Psoas muscle (tissue), 8 donors: Measurements from ENCODE around the gene SYTL2. TPM values are rescaled to one million over a fixed set of nuclear protein-coding genes. Genes with fewer than 3 reads are reported as not detected.

Experiments
- ATAC-seq, 4 donors: fragments of 200-7000 bp; cut with Tn5 transposase; one replicate each; pipeline ENCODE4 v1.9.1; 2020; ENCODE audit warnings: moderate library complexity in 3 of 4, mild to moderate bottlenecking in 2 of 4
- DNase-seq, 2 donors: peaks; one replicate each; pipeline ENCODE4 v3.0.0-alpha.2; 2020
- H3K27ac ChIP-seq: fragments of 200-600 bp; one replicate; pipeline ENCODE4 v1.8.0; 2022
- H3K27me3 ChIP-seq, 3 donors: fragments of 200-600 bp in 1 of 3; one replicate each; pipeline versions ENCODE4 v1.6.1 to v1.8.0; 2013 to 2022; ENCODE audit warnings: low read length in 2 of 3, mild to moderate bottlenecking in 2 of 3, moderate library complexity in 1 of 3; ENCODE audit not compliant: insufficient read depth in 3 of 3
- H3K36me3 ChIP-seq, 2 donors: fragments of 200-600 bp in 1 of 2; one replicate each; pipeline versions ENCODE4 v1.6.1 to v1.8.0; 2013 to 2022; ENCODE audit warnings: low read depth in 1 of 2, mild to moderate bottlenecking in 1 of 2, moderate library complexity in 1 of 2; ENCODE audit not compliant: insufficient read depth in 1 of 2
- H3K4me1 ChIP-seq: fragments of 200-600 bp; one replicate; pipeline ENCODE4 v1.8.0; 2022
- H3K4me3 ChIP-seq: fragments of 200-600 bp; one replicate; pipeline ENCODE4 v1.8.0; 2022; ENCODE audit warnings: mild to moderate bottlenecking
- H3K9me3 ChIP-seq: fragments of 200-600 bp; one replicate; pipeline ENCODE4 v1.8.0; 2022
- CTCF ChIP-seq: fragments of 200-600 bp; IDR thresholded peaks from one replicate; pipeline ENCODE4 v1.8.0; 2022; ENCODE audit warnings: antibody characterized with exemption
- WGBS, 3 donors: extraction: QIAGEN DNeasy Blood & Tissue Kit; methylation state at CpG; one replicate each; pipeline versions ENCODE4 v1.1.6 to v1.1.7; 2013; 5-methylcytosine and 5-hydroxymethylcytosine counted together
- intact Hi-C, 2 donors: fragments of 100-400 bp; cut with DNase I; formaldehyde crosslinking; loops; one replicate each; pipeline versions ENCODE4 v1.11.0 to v1.14.2; 2022
- polyA plus RNA-seq, 3 donors: library from polyadenylated mRNA; stranded (reverse); fragments of 200-250 nt; gene quantifications; one replicate each; pipeline ENCODE4 v1.2.3, GENCODE V29; 2013
- total RNA-seq, 4 donors: library from RNA; stranded (reverse); fragmentation: NEBNext Ultra II Directional in 2 of 4; extraction: Animal tissue kit (Norgen Biotek cat#: 25700) in 2 of 4; gene quantifications; one replicate each; pipeline versions ENCODE4 v1.2.1 to v1.2.4, GENCODE V29; 2021 to 2023
- donor health status: healthy with polysubstance abuse.
- donor health status: DM: no; HTN: no; CAD: no; lungs with moderate emphysema.
- donor health status: Bipolar disorder and iron deficiency.
- donor health status: healthy.
- donor health status: DM: yes; HTN: yes; CAD: no.
- donor health status: DM: no; HTN: no; CAD: no.
- donor health status: DM: no; HTN: no; CAD: no.
- donor health status: DM: yes; HTN: yes; CAD: no.

The SYTL2 gene
- total and polyA plus RNA-seq, 7 donors = 1.7 to 5.6 (median 4.7) TPM

DNA sequence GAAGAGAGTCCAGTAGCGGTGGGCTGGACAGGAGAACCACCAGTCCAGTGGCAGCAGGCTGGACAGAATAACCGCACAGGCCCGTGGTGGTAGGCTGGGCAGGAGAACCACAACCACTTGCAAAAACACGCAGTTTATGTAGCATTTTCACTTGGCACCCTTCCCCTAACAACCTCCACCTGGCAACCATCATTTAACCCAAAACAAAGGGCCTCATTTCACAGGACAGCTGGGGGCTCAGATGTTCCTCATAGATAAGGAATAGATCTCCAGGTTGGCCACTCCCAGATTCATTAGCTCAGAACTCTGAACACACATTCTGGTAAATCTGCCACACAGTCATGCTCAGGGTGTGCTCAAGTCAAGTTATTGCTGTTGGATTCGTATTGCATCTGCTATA lies 41.2 kb downstream of the SYTL2 start:
- no peaks in the 10 kb centered on the region for H3K4me1 ChIP-seq
- no peaks in the 10 kb centered on the region for H3K36me3 ChIP-seq
- intact Hi-C loops = no loop called here
- no peak for ATAC-seq
- TF ChIP-seq CTCF = no peak
- WGBS, 3 donors = 88 to 96% (median 94%) methylated on average over 5 of the region's 5 CpGs
- H3K27ac ChIP-seq = no peak overlapping the region
- H3K4me3 ChIP-seq = no peak overlapping the region
- H3K27me3 ChIP-seq = no peaks in the 10 kb centered on the region
- H3K9me3 ChIP-seq = peaks cover 4% of the 10 kb centered on the region
- DNase-seq = no peak

DNA sequence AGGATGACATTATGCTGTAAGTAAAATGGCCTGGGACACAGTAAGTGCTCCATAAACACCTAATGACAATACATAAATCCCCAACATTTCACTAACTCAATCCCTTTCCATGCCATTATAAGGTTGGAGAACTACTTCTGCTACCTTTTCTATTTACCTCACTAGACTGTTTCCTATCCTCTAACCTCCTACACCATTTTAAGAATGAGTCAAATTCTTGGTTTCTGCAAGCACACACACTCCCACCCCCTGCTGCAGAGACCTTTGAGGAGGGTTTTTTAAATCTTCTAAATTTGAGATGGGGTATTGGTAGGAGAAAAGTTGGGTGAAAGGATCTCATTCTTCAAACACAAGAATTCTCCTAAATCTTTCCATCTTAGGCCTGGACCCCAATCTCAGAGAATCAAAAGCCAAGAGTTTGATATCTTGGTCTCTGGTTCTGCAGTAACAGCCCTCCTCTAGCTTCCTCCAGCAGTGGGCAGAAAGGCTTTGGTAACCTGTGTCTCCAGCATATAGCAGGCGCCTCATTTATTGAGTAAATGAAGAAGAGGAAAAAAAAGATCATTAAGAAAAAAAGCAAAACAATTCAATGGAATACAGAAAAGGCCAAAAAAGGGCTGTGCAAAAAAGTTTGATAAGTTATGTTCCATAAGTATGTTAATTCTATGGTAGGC lies 42.3 kb downstream of the SYTL2 start:
- H3K27me3 ChIP-seq = no peaks in the 10 kb centered on the region
- H3K27ac ChIP-seq = no peak overlapping the region
- H3K4me1 ChIP-seq = no peaks in the 10 kb centered on the region
- intact Hi-C loops = no loop called here
- ATAC-seq (no peak), DNase-seq (no peak)
- no peak overlapping the region for H3K4me3 ChIP-seq
- peaks cover 4% of the 10 kb centered on the region for H3K9me3 ChIP-seq
- no peak for TF ChIP-seq CTCF
- H3K36me3 ChIP-seq = no peaks in the 10 kb centered on the region
- WGBS, 3 donors = 98 to 100% (median 100%) methylated on average over 1 of the region's 1 CpG

DNA sequence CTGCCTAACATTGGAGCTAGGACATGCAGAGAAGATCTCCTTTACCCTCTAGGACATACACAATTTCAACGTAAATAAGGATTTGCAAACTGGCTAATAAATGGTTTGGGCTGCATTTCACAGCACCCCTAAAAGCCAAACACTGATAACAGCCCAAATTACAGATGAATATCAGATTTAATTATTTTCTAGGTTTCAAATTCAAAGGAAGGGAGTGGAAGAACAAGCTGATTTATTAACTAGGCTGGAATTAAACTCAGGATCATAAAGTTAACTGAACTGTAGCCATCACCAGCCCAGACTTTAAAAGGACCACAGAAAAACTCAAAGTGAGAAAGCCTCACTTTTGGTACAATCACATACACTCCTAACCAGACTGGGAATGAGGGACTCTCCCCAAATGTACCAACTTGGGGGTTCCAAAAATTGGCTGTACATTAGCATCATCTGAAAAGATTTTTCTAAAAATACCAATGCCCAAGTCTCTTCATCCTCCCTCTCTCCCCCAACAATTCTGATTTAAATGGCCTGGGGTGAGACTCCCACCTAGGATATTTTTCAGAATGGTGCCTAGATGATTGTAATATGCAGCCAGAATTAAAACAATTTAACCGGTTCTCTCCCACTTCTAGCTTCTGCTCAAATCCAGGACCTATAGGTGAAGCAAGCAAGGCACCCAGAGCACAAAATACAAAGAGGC lies 43.5 kb downstream of the SYTL2 start:
- intact Hi-C loops = no loop called here
- no peak for TF ChIP-seq CTCF
- Histone ChIP-seq H3K9me3 (peaks cover 4% of the 10 kb centered on the region), H3K27me3 (no peaks in the 10 kb centered on the region), H3K4me1 (no peaks in the 10 kb centered on the region), H3K36me3 (no peaks in the 10 kb centered on the region), H3K4me3 (no peak overlapping the region), H3K27ac (no peak overlapping the region)
- DNase-seq (no peak), ATAC-seq (no peak)
- WGBS, 3 donors = 80 to 89% (median 81%) methylated on average over 2 of the region's 2 CpGs

- Histone ChIP-seq H3K36me3 (no peaks in the 10 kb centered on the region), H3K4me1 (no peaks in the 10 kb centered on the region), H3K4me3 (no peak overlapping the region), H3K27ac (peak overlapping the region; percentile 4), H3K27me3 (no peaks in the 10 kb centered on the region), H3K9me3 (peaks cover 4% of the 10 kb centered on the region)
- ATAC-seq (no peak), DNase-seq (no peak)
- 34 to 57% (median 39%) methylated on average over 2 of the region's 2 CpGs for WGBS, 3 donors
- no peak for TF ChIP-seq CTCF
- intact Hi-C loops = no loop called here
Observed at GRCh38 chr11:85766721-85767161, 44.2 kb downstream of the SYTL2 start.
